ENCODE data around the gene TEX14. TPM values are rescaled to one million over a fixed set of nuclear protein-coding genes. Genes with fewer than 3 reads are reported as not detected.
"Not testable (repeated sequence)": the region's sequence is repeated elsewhere in the genome, so short reads cannot be mapped to it uniquely, and the experiment has no call there.

Gene TEX14
- total RNA-seq, 1 experiment from 2014 or later: not detected

DNA sequence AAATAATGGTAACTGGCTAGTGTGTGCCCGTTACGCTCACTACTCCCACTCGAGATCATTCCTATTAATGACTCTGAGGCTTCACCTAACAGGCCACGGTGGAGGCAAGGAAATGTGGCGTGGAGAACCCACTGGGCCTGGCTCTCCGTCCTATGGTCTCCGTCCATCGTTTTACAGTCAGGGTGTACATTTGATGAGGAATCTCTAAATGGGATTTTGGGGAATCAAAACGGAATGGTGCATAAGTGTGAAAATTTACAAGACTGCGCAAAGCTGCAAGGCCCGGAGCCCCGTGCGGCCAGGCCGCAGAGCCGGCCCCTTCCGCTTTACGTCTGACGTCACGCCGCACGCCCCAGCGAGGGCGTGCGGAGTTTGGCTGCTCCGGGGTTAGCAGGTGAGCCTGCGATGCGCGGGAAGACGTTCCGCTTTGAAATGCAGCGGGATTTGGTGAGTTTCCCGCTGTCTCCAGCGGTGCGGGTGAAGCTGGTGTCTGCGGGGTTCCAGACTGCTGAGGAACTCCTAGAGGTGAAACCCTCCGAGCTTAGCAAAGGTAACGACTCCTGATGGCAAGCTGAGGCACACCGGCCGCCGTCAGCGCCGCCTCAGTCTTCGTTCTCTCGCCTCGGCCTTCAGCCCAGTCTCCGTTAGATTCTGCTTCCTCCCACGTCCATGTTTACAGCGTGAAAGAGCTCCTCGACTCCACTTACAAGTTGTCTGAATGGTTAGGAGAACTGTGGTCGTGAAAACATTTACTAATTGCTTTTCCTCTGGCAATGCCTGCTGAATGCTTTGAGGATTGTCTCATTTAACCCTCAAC is 602 bp upstream of the TEX14 start, which contains the start of gene RAD51C:
Gene RAD51C (plus strand): TSS at position 364 of the 817 bp plus-strand sequence. CDS start 42 bp downstream, at position 406.
- peak; percentile 85 for DNase-seq (ENCODE audit: low spot score)

DNA sequence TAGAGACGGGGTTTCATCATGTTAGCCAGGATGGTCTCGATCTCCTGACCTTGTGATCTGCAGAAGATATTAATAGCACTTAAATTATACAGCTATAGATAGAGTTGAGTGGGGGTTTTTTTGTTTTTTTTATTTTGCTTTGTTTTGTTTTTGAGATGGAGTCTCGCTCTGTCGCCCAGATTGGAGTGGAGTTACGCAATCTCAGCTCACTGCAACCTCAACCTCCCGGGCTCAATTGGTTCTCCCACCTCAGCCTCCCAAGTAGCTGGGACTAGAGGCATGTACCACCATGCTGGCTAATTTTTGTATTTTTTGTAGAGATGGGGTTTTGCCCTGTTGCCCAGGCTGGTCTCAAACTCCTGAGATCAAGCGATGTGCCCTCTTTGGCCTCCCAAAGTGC is 1.8 kb downstream of the TEX14 start:
- not testable (repeated sequence) for DNase-seq (ENCODE audit: low spot score)

DNA sequence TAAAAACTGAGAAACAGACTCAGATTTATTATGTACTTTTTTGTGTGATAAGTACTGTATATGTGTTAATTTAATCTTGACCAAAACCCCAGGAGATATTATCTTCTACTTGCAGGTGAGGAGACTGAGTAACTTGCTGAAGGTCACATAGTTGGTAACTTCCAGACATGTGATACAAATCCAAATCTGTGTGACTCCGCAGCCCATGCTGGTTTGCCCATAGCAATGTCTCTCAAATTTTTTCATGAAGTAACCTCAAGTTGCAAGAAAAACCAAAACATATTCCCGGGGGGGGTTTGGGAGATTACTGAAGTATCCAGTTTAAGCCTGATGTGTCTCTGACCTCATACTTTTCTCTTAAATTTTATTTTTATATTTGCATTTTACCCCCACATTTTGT is 3.3 kb downstream of the TEX14 start:
- DNase-seq (ENCODE audit: low spot score): no peak

GRCh38 chr17:58686980-58687379 is 4.9 kb downstream of the TEX14 start:
- DNase-seq (ENCODE audit: low spot score): no peak

DNA sequence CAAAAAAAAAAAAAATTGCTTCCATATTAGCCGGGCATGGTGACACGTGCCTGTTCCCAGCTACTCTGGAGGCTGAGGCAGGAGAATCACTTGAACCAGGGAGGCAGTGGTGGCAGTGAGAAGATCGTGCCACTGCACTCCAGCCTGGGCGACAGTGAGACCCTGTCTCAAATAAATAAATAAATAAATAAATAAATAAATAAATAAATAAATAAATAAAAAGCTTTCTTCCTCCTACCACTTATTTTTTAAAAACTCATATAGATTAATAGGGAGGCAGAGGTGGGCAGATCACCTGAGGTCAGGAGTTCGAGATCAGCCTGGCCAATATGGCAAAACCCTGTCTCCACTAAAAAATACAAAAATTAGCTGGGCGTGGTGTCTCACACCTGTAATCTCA is 7.4 kb downstream of the TEX14 start:
- DNase-seq (ENCODE audit: low spot score): not testable (repeated sequence)

DNA sequence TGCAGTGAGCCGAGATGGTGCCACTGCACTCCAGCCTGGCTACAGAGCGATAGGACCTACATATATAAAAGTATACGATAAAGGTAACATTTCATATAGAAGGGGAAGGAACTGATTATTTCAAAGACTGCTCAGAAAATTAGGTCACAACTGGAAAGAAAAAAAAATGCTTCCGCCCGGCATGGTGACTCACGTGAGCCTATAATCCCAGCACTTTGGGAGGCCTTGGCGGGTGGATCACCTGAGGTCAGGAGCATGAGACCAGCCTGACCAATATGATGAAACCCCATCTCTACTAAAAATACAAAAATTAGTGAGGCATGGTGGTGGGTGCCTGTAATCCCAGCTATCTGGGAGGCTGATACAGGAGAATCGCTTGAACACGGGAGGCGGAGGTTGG is 7.8 kb downstream of the TEX14 start:
- no peak for DNase-seq (ENCODE audit: low spot score)

DNA sequence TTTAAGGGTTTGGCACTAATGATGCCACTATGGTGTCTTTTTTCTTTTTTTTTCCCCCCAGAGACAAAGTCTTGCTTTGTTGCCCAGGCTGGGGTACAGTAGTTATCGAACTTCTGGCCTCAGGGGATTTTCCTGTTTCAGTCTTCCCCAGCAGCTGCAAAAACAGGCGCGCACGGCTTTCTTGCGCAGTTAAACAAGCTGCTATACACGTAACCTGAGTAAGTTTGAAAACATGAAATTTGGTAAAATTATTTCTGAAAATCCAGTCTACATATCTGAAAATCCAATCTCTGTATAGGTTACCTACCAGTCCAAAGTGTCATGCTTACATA is 11.8 kb downstream of the TEX14 start:
- DNase-seq (ENCODE audit: low spot score): no peak

GRCh38 chr17:58679263-58680037 is 12.4 kb downstream of the TEX14 start:
- peak; percentile 22 for DNase-seq (ENCODE audit: low spot score)

DNA sequence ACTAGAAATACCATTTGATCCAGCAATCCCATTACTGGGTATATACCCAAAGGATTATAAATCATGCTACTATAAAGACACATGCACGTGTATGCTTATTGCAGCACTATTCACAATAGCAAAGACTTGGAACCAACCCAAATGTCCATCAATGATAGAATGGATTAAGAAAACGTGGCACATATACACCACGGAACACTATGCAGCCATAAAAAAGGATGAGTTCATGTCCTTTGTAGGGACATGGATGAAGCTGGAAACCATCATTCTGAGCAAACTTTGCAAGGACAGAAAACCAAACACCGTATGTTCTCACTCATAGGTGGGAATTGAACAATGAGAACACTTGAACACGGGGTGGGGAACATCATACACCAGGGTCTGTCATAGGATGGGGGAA is 13.6 kb downstream of the TEX14 start:
- not testable (repeated sequence) for DNase-seq (ENCODE audit: low spot score)

DNA sequence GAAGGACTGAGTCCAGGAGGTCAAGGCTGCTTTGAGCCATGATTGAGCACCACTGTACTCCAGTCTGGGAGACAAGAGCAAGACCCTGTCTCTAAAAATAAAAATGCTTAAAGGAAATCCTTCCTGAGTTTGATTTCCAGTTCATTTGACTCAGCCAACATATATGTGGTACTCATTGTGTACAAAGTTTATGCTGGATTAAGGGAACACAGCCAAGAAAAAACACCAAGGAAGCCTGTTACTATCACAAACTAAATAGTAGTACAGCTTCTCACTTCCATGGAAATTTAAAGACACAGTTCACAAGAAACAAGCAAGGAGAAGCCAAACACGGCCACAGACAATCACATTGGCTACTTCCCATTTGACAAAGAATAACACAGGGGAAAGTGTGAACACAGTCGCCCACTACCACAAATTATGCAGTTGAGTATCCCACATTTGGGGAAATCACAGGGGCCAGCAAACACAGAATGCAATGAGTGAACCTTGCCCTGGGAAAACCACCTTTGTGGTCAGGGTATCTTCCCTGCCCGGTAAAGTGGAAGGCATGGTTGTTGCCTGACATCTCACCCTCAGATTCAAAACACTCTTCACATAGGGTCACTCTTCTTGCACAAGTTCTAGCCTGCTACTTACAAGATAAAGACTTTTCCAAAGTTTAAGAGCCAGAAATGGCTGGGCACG is 14.5 kb downstream of the TEX14 start:
- no peak for DNase-seq (ENCODE audit: low spot score)

- no peak for DNase-seq (ENCODE audit: low spot score)
Measured at GRCh38 chr17:58671969-58672368, 19.9 kb downstream of the TEX14 start.

GRCh38 chr17:58669853-58670252 is 22.0 kb downstream of the TEX14 start:
- no peak for DNase-seq (ENCODE audit: low spot score)

DNA sequence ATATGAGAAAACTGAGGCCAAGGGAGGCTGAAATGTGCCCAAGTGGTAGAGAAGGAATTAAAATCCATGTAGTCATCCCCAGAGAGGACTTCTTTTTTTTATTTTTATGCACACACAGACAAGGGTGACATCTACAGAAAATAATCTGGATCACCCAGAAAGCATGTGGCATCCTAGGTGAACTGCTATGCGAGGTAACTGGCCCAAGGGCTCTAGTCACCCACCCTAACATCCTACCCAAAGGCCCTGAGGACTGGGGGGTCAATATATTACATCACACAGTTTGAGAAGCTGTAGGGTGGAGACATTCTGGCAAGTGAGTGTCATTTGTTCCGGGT is 23.3 kb downstream of the TEX14 start:
- DNase-seq (ENCODE audit: low spot score): no peak

- no peak for DNase-seq (ENCODE audit: low spot score)
Measured at GRCh38 chr17:58667934-58668597, 23.8 kb downstream of the TEX14 start.

DNA sequence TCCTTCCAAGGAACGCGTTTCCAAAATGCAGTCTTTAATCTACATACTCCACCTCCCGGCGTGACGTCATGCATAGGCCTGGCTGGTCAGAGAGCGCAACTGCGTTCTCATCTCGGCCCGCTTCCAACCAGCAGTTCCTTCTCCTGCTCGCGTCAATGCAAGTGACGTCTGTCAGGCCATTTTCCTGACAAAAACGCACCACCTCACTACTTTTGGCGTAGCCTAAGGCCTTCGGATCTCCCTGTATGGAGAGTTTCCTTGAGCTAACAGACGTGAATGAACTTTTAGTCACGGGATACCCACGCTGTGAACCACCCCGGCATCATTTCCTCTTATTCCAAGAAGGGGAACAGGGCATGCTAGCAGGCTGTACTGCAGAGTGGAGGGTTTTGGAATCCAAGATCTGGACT is 25.0 kb downstream of the TEX14 start:
- peak; percentile 76 for DNase-seq (ENCODE audit: low spot score)

DNA sequence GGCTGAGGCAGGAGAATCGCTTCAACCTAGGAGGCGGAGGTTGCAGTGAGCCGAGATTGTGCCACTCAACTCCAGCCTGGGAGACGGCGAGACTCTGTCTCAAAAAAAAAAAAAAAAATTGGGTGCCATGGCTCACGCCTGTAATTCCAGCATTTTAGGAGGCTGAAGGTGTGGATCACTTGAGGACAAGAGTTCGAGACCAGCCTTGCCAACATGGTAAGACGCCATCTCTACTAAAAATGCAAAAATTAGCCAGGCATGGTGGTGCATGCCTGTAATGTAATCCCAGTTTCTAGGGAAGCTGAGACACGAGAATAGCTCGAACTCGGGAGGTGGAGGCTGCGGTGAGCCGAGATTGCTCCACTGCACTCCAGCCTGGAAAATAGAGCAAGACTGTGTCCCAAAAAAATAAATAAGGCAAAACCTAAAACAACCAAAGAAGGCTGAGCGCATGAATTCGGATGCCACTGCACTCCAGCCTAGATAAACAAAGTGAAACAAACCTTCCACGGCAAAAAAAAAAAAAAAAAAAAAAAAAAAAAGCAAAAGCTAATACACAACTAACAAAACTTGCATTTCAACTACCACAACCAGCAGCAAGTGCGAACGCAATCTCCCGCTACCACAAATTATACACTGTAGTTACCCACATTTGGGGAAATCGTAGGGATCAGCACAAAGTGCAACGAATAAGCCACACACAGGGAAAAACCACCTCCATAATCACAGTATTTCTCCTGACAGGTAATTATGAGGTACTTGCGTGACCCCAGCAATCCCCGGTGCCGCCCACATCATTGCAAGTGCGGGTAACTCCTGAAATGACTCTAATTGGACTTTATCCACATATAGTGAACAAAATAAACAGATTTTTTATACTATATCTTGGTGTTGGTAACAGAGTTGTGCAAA is 25.6 kb downstream of the TEX14 start:
- DNase-seq (ENCODE audit: low spot score): no peak

- DNase-seq (ENCODE audit: low spot score): no peak
Measured at GRCh38 chr17:58664302-58664701, 27.5 kb downstream of the TEX14 start.

DNA sequence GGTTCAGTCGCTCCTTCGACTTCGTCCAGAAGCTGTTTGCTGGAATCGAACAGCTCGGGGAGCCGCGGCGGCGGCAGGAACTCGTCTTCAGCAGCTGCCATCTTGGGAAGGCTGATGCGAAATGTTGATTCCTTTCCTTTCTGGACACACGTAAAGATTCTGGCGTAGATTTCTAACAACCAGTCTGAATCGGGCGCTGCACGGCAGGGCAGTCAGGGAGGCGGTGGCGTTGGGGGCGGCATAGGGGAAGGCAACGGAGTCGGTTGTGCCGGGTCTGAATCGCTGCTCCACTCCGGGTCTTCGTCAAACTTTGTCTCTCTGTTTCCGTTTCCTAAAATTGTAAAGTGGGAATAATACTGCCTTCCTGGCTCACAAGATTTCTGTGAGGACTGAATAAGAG is 30.3 kb downstream of the TEX14 start:
- no peak for DNase-seq (ENCODE audit: low spot score)

GRCh38 chr17:58660621-58661020 is 31.2 kb downstream of the TEX14 start:
- DNase-seq (ENCODE audit: low spot score): no peak

- DNase-seq (ENCODE audit: low spot score): not testable (repeated sequence)
Measured at GRCh38 chr17:58659714-58660084, 32.1 kb downstream of the TEX14 start.
